ENCODE measurements around the gene SPINK5. TPM values are rescaled to one million over a fixed set of nuclear protein-coding genes. Genes with fewer than 3 reads are reported as not detected.

The SPINK5 gene
- total RNA-seq, 1 experiment from 2014 or later, result 6.0 TPM

- TF ChIP-seq CTCF (conservative IDR thresholded peaks at IDR 0.05), result no peak
- Histone ChIP-seq H3K27ac (ENCODE audit: insufficient read length, low read depth, low read length) (no peak overlapping the region), H3K56ac (ENCODE audit: insufficient read length, low read depth, low read length) (no peak overlapping the region), H4K8ac (replicated peaks; ENCODE audit: insufficient read length, low read depth, low read length) (no peak overlapping the region), H2BK5ac (ENCODE audit: insufficient read length, low read length) (no peak overlapping the region), H3K4me1 (ENCODE audit: insufficient read depth, low read length) (no peaks in the 10 kb centered on the region), H4K5ac (ENCODE audit: insufficient read length, low read depth, low read length) (no peak overlapping the region), H3K4ac (ENCODE audit: low read depth, low read length) (no peak overlapping the region), H3K18ac (ENCODE audit: insufficient read length, low read depth, low read length) (no peak overlapping the region), H3K27me3 (ENCODE audit: insufficient read depth, low read length) (no peaks in the 10 kb centered on the region), H3K23ac (ENCODE audit: insufficient read length, low read depth, low read length) (no peak overlapping the region), H2AFZ (ENCODE audit: low read length) (no peak overlapping the region), H3K23me2 (ENCODE audit: insufficient read length, low read depth, low read length, poor library complexity, severe bottlenecking) (no peaks in the 10 kb centered on the region), H2AK5ac (ENCODE audit: insufficient read length, low read length) (no peak overlapping the region), H2BK15ac (ENCODE audit: low read depth, low read length) (no peak overlapping the region), H3K79me1 (ENCODE audit: insufficient read depth, low read depth, low read length, poor library complexity, severe bottlenecking) (no peaks in the 10 kb centered on the region), H3K4me2 (ENCODE audit: insufficient read depth, insufficient read length, low read length) (no peak overlapping the region), H2BK20ac (ENCODE audit: low read depth, low read length, poor library complexity, severe bottlenecking) (no peak overlapping the region), H4K91ac (ENCODE audit: insufficient read length, low read depth, low read length) (no peak overlapping the region), H3K14ac (ENCODE audit: insufficient read depth, low read length) (no peak overlapping the region), H2BK12ac (ENCODE audit: insufficient read length, low read depth, low read length) (no peak overlapping the region), H3T11ph (ENCODE audit: low read length) (no peak overlapping the region), H3K9ac (ENCODE audit: extremely low read depth, insufficient read length, low read length) (no peak overlapping the region), H3K79me2 (ENCODE audit: insufficient read depth, low read length) (no peaks in the 10 kb centered on the region), H4K20me1 (ENCODE audit: control insufficient read depth, insufficient read depth, insufficient read length) (no peaks in the 10 kb centered on the region), H3K9me3 (ENCODE audit: control insufficient read depth, low read depth, low read length) (no peaks in the 10 kb centered on the region), H2BK120ac (ENCODE audit: low read depth, low read length, poor library complexity, severe bottlenecking) (no peak overlapping the region)
- no peaks in the 10 kb centered on the region for H3K27me3 Mint-ChIP-seq (ENCODE audit: low read depth)
- no CpG with 5 or more reads among the region's 2 CpGs for WGBS (ENCODE audit: extremely low coverage, insufficient read length, low lambda C conversion rate)
- H3K36me3 Mint-ChIP-seq (ENCODE audit: insufficient read depth in 1 of 3, low read depth in 3 of 3), result peaks cover 0 to 2% (median 0%) of the 10 kb centered on the region in 3 experiments; a peak in 2 of 7 replicates
- H3K27ac Mint-ChIP-seq, result no peak overlapping the region; a peak in 1 of 7 replicates
- DNase-seq, result no peak
- peaks cover 10% of the 10 kb centered on the region in 2 experiments for H3K4me1 Mint-ChIP-seq
- H3K4me3 Mint-ChIP-seq, result no peak overlapping the region
- H3K9me3 Mint-ChIP-seq, result no peaks in the 10 kb centered on the region
These were observed 8.4 kb downstream of the SPINK5 start for GRCh38 chr5:148072207-148072606.

All from H9 (cell line).